GM18858 (cell line): ENCODE measurements around the gene SPRED2.
A peak's percentile ranks its signal among the peaks of the same experiment; 100 is the strongest.

Source experiments
- ATAC-seq: cut with Tn5 transposase; IDR thresholded peaks from one replicate; pipeline ENCODE4 v1.9.1; 2021; ENCODE audit not compliant: unreplicated experiment

SPRED2 gene

GRCh38 chr2:65369980-65370379, 62.4 kb downstream of the SPRED2 start:
- no peak for ATAC-seq

DNA sequence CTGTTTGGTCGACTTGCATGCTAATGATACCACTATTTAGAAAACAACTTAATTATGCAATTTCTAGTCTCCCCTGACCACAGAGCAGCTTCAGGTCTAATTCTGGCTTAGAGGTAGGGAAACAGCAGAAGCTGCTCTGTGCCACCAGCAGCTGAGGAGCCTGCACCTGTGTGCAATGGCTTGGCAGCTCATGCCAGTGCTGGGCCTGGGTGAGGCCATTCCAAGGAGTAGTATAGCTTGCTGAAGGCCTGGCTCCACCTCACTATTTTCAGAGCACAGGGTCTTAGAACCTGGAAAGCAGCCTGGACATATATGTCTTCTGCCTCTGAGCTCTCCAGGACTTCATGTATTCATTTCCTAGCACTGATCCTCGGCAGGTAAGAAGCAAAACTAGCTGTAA, 62.8 kb downstream of the SPRED2 start:
- no peak for ATAC-seq

GRCh38 chr2:65368468-65368867, 63.9 kb downstream of the SPRED2 start:
- ATAC-seq = no peak

DNA sequence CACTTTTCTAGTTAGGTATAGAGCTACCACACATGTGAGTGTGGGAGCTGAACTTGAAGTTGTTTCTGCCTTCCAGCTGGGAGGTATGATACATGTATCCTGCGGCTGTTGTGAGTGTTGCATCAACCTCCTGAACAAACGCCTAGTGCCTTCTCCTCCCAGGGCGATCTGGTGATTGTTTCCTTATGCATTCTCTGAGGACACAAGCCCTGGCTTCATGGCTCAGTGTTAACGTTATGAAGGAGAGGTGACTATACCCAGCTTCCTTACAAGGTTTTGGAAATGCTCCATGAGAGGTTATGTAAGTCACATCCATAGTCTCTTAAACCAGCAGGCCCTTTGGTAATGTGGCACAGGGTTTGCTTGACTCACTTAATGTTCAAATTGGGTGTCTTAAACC, 64.9 kb downstream of the SPRED2 start:
- ATAC-seq = no peak

GRCh38 chr2:65366595-65367125, 65.7 kb downstream of the SPRED2 start:
- ATAC-seq = peak; percentile 49

DNA sequence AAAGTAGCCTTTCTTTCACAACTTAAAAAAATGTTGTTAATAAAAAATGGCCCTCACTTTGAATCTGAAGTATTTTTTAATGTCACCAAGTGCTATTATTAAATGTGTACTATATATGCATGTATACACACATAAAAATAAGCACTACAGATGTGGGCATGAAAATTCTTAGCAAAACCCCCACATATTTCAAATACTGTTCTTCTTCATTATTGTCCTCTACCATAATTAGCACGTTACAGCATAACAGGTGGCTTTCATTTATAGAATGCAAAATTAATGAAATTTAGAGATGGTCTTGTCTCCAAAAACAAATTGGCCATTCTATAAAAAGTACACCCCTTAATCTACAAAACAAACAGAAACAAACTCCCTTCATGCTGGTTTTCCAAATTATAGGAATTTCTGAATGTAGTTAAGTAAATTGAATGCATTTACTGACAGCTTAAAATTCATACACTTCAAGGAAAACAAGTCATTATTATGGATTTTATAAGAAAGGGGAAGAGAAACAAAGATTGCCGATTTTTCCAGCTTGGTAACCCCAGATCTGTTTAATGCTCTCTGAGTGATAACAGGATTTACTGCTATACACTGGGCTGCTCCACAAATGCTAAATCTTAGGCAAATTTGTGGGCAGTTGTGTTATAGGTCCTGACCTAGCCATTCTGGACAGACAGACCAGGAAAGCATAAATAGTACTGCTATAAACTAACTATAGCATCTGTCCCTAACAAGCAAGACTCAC, 67.2 kb downstream of the SPRED2 start:
- ATAC-seq = no peak

DNA sequence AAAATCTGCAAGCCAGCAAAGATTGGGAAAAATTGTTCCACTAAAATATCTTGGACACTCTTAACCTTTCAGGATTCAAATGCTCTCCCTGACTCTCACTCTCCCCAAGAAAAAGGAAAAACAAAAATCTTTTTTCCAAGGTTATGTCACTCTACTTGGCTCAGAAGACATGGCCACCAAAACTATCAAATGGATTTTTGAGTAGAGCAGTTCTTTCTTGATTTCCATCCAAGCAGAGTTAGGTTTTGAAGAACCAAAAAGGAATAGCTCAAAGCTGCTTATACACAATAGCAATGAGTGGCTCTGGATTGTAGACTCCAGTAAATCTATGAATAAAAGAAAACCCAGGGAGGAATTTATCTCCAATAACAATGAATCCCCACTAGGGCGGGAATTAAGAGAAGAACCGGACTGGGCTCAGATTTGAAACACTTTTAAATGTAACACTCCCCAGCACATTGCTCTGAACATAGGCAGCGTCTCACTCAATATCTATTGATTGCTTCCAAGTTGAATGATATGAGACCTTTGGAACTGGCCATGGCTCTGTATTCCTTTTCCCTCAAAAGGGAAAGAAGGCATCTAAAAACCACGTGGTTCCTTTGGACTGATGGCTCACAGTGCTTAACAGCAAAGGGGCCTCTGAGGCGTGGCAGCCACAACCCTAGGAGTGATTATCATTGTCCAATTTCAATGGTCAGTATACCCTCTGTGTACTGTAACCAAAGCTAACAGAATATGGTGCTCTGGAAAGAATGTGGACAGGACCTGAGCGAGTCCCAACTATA, 68.3 kb downstream of the SPRED2 start:
- ATAC-seq = no peak

- no peak for ATAC-seq
These were observed 70.8 kb downstream of the SPRED2 start for GRCh38 chr2:65361623-65362022.

DNA sequence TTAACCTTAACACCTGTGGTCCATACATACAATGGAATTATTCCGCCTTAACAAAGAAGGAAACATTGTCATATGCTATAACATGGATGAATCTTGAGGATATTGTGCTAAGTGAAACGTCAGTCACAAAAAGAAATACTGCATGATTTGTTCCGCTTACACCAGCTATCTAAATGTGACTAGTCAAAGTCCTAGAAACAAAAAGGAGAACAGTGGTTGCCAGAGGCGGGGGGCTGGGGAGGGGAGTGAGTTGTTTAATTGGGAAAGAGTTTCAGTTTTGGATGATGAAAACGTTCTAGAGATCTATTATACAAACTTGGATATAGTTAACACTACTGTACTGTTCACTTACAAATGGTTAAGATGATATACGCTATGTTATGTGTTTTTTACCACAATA, 72.0 kb downstream of the SPRED2 start:
- no peak for ATAC-seq

GRCh38 chr2:65358678-65359400, 73.6 kb downstream of the SPRED2 start:
- ATAC-seq = no peak

DNA sequence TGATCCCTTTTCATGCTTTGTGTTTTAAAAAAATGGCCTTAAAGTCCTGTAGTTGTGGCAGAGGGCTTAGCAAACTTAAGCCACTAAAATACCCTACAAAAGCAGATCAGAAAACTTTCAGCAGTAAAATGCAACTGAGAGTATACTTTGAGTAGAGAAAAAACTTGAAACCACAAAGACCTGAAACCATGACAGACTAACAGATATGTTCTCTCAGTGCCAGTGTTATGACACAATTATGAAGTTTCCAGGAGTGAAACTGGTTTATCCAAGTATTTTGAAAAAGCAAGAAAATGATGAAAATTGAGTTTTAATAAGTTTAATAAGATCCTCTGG, 74.5 kb downstream of the SPRED2 start:
- ATAC-seq = peak; percentile 85

- peak; percentile 26 for ATAC-seq
These were observed 75.1 kb downstream of the SPRED2 start for GRCh38 chr2:65357095-65357958.

GRCh38 chr2:65355186-65355831, 77.1 kb downstream of the SPRED2 start:
- no peak for ATAC-seq

DNA sequence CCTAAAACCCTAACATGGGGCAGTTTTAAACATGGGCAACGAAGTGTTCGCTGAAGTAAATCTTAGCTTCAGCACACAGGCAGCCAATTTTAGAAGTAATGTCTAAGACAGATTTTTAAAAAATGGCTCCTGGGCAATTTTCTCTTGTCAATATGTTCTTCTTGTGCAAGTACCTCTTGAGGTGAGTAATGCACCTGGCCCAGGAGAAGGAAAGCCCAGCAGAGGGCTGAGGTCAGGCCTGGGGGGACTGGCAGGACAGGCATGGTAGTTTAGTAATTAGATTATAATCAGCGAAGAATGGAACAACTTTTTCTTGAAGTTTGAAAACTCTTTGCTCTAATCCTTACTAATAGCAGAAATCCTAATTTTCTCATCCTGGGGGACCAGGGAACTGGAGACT, 77.6 kb downstream of the SPRED2 start:
- no peak for ATAC-seq

- ATAC-seq = no peak
These were observed 78.5 kb downstream of the SPRED2 start for GRCh38 chr2:65353927-65354326.

DNA sequence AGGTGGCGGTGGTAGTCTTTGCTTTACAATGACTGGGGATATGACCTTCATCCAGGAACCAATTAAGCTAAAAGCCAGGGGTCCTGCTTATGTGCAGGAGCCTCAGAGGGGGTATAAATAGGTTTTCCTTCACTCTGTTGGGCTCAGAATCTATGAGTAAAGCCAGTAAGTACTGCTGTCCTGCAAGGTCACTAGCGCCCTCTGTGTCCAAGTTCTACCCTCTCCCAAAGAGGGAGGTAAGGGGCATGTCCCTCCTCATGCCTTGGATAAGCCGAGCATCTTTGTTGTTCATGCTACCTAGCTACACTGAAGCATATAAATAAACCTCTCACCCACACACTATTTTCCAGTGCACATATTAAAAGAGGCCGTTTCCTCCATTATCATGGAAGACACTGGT, 79.4 kb downstream of the SPRED2 start:
- ATAC-seq = no peak

DNA sequence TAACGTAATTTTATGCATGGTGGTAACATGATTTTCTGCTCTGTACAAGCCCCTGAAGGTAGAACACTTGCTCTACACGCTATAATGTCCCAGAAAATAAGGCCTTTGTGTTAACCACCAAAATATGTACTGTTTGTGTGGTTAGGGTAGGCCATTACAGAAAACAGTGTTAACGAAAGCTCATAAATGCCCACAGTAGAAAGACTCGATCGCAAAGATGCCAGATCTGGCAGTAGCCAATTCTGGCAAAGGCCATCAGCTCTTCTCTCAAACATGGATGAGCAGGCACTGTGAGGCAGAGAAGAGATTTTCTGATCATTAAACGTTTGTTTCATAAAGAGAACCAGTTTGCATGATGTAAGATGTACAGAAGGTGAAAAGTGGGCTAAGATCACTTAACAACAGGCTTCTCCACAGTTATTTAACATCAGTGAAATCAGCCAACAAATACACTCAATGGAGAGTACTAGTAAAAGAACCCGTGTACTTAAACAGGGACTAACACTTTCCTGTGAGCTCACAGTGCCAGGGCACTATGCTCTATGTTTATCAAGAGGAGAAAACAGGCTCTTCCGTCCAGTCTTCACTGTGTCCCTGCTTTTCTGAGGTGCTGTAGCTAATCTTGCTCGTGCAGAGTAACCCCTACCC, 80.3 kb downstream of the SPRED2 start:
- ATAC-seq = no peak

- no peak for ATAC-seq
These were observed 81.0 kb downstream of the SPRED2 start for GRCh38 chr2:65351234-65351947.

DNA sequence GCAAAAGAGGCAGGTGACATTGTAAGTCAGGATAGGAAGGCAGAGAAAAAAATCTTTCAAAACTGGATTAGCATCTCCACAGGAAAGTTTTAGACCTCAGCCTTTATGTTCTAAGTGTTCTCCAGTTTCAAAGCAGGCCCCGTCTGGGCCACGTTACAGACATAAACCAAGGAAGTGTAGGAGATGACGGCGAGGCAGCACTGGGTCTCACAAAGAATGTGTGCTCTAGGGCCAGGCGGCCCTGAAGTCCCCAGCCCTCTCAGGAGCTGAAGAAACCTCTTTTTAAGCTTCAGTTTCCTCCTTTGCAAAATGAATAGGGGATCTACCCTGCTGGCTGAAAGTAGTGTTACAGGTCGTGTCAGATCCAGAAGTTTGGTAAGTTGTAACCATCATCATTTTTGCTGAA, 81.7 kb downstream of the SPRED2 start:
- ATAC-seq = no peak
